Testis (tissue), 3 donors: ENCODE data around the gene SLC30A1. TPM values are rescaled to one million over a fixed set of nuclear protein-coding genes. Genes with fewer than 3 reads are reported as not detected.
A peak's percentile ranks its signal among the peaks of the same experiment; 100 is the strongest.

Source experiments
- DNase-seq: peaks from one replicate; pipeline ENCODE4 v3.0.0-alpha.2; 2019
- H3K27ac ChIP-seq, 2 donors: fragments of 200-600 bp; sonication (generic); one replicate each; pipeline ENCODE4 v1.5.1; 2019
- H3K27me3 ChIP-seq: fragments of 200-600 bp; sonication (generic); one replicate; pipeline ENCODE4 v1.5.1; 2019
- H3K36me3 ChIP-seq: fragments of 200-600 bp; sonication (generic); one replicate; pipeline ENCODE4 v1.5.1; 2017; ENCODE audit warnings: low read depth; ENCODE audit errors: missing control alignments
- H3K4me1 ChIP-seq: fragments of 200-600 bp; sonication (generic); one replicate; pipeline ENCODE4 v1.5.1; 2019
- H3K4me3 ChIP-seq, 2 donors: fragments of 200-600 bp; sonication (generic); one replicate each; pipeline ENCODE4 v1.5.1; 2017 to 2019
- H3K9me3 ChIP-seq: fragments of 200-600 bp; sonication (generic); one replicate; pipeline ENCODE4 v1.5.1; 2017
- POLR2A ChIP-seq: fragments of 450-650 bp; IDR thresholded peaks from one replicate; pipeline ENCODE4 v1.6.1; 2017; ENCODE audit warnings: antibody characterized with exemption, mild to moderate bottlenecking, moderate library complexity
- WGBS, 2 donors: methylation state at CpG; one replicate each; pipeline ENCODE4 v1.1.5; 2018; 5-methylcytosine and 5-hydroxymethylcytosine counted together
- intact Hi-C: fragments of 100-400 bp; cut with DNase I; formaldehyde crosslinking; loops from one replicate; pipeline ENCODE4 v1.15.1; 2023; ENCODE audit warnings: low total_unique reads
- polyA plus RNA-seq: library from polyadenylated mRNA; stranded (reverse); fragments of 350-450 nt; fragmentation: Illumina TruSeq; extraction: RNeasy Lipid Tissue Mini Kit (QIAGEN cat#74804); gene quantifications from one replicate; pipeline ENCODE4 v1.2.3, GENCODE V29; 2014; ENCODE audit warnings: low read depth, low replicate concordance; ENCODE audit not compliant: insufficient read depth
- total RNA-seq, 2 donors: library from RNA; depleted of rRNA; stranded (reverse); fragments of >200 nt; gene quantifications; one replicate each; pipeline ENCODE4 v1.2.3, GENCODE V29; 2016
- TF ChIP-seq, protein P1 (sequence below), 3 experiments: fragments of 450-650 bp in 2 of 3; fragments of 200-600 bp in 1 of 3; sonication (generic) in 1 of 3; IDR thresholded peaks; one replicate each; pipeline ENCODE4 v1.5.1; 2016 to 2019; ENCODE audit warnings: antibody characterized with exemption in 3 of 3, mild to moderate bottlenecking in 2 of 3, moderate library complexity in 1 of 3

SLC30A1 gene
- total and polyA plus RNA-seq, 3 donors from 2014 or later, result 29.4 to 37.3 (median 33.3) TPM

DNA sequence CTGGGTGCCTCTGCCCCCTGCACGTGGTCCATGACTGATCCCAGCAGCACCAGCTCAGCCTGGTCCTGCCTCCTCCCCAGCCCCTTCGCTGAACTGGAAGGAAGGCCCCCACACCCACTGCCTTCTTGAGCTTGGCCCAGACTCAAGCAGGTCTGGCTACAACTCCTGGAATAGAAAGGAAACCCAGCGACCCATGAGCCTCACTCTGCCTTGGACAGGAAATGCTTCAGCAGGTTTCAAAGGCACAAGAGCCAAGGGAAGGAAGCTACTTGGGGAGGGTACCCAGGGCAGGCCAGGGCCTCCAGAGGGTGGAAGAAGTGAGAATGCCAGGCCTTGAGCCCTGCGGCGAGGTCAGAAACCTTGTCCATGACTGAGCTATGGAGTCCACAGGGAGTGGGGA is 51.1 kb downstream of the SLC30A1 start:
- no peak overlapping the region for H3K27ac ChIP-seq
- no peak for DNase-seq
- TF ChIP-seq, protein P1, sequence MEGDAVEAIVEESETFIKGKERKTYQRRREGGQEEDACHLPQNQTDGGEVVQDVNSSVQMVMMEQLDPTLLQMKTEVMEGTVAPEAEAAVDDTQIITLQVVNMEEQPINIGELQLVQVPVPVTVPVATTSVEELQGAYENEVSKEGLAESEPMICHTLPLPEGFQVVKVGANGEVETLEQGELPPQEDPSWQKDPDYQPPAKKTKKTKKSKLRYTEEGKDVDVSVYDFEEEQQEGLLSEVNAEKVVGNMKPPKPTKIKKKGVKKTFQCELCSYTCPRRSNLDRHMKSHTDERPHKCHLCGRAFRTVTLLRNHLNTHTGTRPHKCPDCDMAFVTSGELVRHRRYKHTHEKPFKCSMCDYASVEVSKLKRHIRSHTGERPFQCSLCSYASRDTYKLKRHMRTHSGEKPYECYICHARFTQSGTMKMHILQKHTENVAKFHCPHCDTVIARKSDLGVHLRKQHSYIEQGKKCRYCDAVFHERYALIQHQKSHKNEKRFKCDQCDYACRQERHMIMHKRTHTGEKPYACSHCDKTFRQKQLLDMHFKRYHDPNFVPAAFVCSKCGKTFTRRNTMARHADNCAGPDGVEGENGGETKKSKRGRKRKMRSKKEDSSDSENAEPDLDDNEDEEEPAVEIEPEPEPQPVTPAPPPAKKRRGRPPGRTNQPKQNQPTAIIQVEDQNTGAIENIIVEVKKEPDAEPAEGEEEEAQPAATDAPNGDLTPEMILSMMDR (IDR thresholded peaks at IDR 0.05), result no peak
- TF ChIP-seq POLR2A, result no peak

DNA sequence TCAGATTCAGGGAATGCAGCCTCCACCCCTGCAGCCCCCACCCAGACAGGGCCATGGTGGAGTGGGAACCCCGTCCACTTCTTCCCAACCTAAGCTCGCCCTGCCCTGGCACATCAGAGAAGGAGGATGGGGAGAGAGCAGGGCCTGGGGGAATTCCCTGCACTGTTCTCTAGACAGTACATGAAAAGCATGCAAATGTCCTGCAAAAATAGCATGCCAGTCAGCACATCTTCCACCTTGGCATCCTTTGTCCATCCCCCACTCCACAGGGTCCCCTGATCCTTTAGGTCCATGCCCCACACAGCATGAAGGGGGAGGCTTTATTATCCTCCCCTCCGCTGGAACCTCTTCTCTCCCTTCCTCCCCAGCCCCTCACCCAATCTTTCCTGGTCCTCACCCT is 52.0 kb downstream of the SLC30A1 start:
- no peaks in the 10 kb centered on the region for H3K4me1 ChIP-seq
- no peak overlapping the region for H3K27ac ChIP-seq
- intact Hi-C loops, result no loop called here
- H3K36me3 ChIP-seq, result no peaks in the 10 kb centered on the region
- H3K27me3 ChIP-seq, result no peaks in the 10 kb centered on the region
- TF ChIP-seq POLR2A, result no peak
- TF ChIP-seq, protein P1 (IDR thresholded peaks at IDR 0.05), result no peak
- no peak overlapping the region for H3K4me3 ChIP-seq
- DNase-seq, result no peak
- WGBS, 2 donors, result 87 to 93% methylated on average over 3 of the region's 3 CpGs
- H3K9me3 ChIP-seq, result no peaks in the 10 kb centered on the region

More for the DNA sequence above, 51.1 kb downstream of the SLC30A1 start:
- Histone ChIP-seq H3K4me3 (no peak overlapping the region), H3K9me3 (no peaks in the 10 kb centered on the region), H3K36me3 (no peaks in the 10 kb centered on the region), H3K4me1 (no peaks in the 10 kb centered on the region), H3K27me3 (no peaks in the 10 kb centered on the region)
- intact Hi-C loops, result no loop called here
- 69 to 77% methylated on average over 5 of the region's 5 CpGs for WGBS, 2 donors

DNA sequence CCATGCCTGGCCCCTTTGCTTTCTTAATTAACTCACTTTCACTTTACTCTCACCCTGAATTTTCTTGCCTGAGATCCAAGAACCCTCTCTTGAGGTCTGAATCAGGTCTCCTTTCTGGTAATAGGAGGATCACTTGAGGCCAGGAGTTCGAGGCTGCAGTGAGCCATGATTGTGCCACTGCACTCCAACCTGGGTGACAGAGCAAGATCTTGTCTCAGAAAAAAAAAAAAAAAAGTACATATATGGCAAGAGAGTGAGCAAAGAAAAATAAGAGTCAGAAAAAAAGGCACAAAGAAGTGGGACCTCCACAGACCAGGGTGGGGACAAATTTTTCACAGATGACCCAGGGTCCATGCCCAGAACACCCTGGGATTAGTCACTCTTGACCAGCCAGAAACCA is 52.9 kb downstream of the SLC30A1 start:
- TF ChIP-seq, protein P1 (IDR thresholded peaks at IDR 0.05), result no peak
- no peak for TF ChIP-seq POLR2A
- Histone ChIP-seq H3K27ac (no peak overlapping the region), H3K36me3 (no peaks in the 10 kb centered on the region), H3K4me1 (no peaks in the 10 kb centered on the region), H3K9me3 (no peaks in the 10 kb centered on the region), H3K4me3 (no peak overlapping the region), H3K27me3 (no peaks in the 10 kb centered on the region)
- DNase-seq, result no peak
- WGBS, 2 donors, result 88 to 100% methylated on average over 1 of the region's 1 CpG
- intact Hi-C loops, result no loop called here

DNA sequence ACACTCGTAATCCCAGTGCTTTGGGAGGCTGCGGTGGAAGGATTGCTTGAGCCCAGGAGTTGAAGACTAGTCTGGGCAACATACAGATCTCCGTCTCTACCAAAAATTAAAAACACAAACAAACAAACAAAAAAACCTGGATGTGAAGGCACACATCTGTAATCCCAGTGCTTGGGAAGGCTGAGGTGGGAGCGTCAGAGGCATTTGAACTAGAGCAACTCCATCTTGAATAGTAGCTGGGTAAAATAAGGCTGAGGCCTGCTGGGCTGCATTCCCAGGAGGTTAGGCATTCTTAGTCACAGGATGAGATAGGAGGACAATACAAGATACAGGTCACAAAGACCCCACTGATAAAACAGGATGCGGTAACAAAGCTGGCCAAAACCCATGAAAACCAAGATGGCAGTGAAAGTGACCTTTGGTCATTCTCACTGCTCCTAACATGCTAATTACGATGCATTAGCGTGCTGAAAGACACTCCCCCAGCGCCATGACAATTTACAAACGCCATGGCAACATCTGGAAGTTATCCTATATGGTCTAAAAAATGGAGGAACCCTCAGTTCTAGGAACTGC is 53.8 kb downstream of the SLC30A1 start:
- intact Hi-C loops, result no loop called here
- no peaks in the 10 kb centered on the region for H3K4me1 ChIP-seq
- H3K9me3 ChIP-seq, result no peaks in the 10 kb centered on the region
- no peaks in the 10 kb centered on the region for H3K27me3 ChIP-seq
- 86 to 89% methylated on average over 9 of the region's 9 CpGs for WGBS, 2 donors
- DNase-seq, result no peak
- no peak overlapping the region for H3K27ac ChIP-seq
- TF ChIP-seq, protein P1 (IDR thresholded peaks at IDR 0.05), result no peak
- no peak for TF ChIP-seq POLR2A
- no peaks in the 10 kb centered on the region for H3K36me3 ChIP-seq
- no peak overlapping the region for H3K4me3 ChIP-seq

DNA sequence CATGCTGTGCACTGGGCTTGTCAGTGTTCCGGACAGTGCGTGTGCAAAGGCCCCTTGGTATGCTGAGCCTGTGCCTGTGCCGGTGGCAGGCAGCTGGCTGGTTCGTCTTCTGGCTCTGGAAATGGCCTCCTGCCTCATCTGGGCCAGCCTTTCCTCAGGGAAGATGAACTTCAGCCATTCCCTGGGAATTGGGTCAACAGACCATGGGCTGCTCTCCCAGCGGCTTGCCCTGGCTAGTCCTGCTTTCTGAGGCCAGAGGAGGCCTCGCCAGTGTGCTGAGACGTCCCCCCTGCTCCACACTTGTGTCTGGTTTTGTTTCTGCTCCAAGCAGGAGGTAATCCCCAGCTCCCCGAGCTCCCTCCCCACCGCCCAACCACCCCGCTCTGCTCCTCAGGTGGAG is 54.4 kb downstream of the SLC30A1 start:
- TF ChIP-seq, protein P1 (IDR thresholded peaks at IDR 0.05), result no peak
- TF ChIP-seq POLR2A, result no peak
- Histone ChIP-seq H3K4me3 (no peak overlapping the region), H3K27ac (no peak overlapping the region), H3K9me3 (no peaks in the 10 kb centered on the region), H3K27me3 (no peaks in the 10 kb centered on the region), H3K4me1 (no peaks in the 10 kb centered on the region), H3K36me3 (no peaks in the 10 kb centered on the region)
- 79 to 94% methylated on average over 7 to 10 of the region's 10 CpGs for WGBS, 2 donors
- intact Hi-C loops, result no loop called here
- DNase-seq, result peak; percentile 21
